Measurements from ENCODE around the gene CHPT1.

The CHPT1 gene

DNA sequence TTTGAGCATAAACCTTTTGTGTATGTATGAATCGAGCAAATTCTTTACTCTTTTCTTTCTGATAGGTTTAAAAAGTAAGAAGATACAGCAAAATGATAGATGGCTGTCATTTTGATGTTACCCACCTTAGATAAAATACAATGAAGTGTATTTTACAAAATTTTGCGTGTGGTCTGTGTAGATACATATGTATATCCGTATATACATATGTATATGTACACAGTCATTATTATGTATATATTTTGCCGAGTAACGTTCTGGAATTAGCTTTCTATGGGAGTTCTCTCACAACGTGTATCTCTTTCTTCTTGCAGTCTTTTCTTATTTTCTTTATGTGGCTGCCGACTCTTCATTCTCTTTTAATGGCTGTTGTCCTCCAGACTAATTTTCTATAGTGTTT lies 32.4 kb upstream of the CHPT1 start:
- Histone ChIP-seq H3K36me3 (ENCODE audit: low read length) (no peaks in the 10 kb centered on the region), H3K4me3 (ENCODE audit: insufficient read depth, low read length, poor library complexity, severe bottlenecking) (no peak overlapping the region), H3K9me2 (replicated peaks; ENCODE audit: insufficient read depth, low read length) (no peaks in the 10 kb centered on the region), H3K9me3 (ENCODE audit: insufficient read depth, low read length) (no peaks in the 10 kb centered on the region), H3K9ac (ENCODE audit: low read length) (no peak overlapping the region), H3K27me3 (ENCODE audit: low read length) (no peaks in the 10 kb centered on the region), H4K20me1 (ENCODE audit: low read depth, low read length) (no peaks in the 10 kb centered on the region), H3K4me2 (ENCODE audit: low read depth, low read length, poor library complexity, severe bottlenecking) (no peak overlapping the region), H2AFZ (ENCODE audit: low read depth, low read length, severe bottlenecking) (no peak overlapping the region), H3K79me2 (ENCODE audit: insufficient read depth, low read length) (no peaks in the 10 kb centered on the region), H3K27ac (ENCODE audit: low read depth, low read length) (no peak overlapping the region), H3F3A (ENCODE audit: insufficient read depth) (no peaks in the 10 kb centered on the region)
- TF ChIP-seq, protein P1, sequence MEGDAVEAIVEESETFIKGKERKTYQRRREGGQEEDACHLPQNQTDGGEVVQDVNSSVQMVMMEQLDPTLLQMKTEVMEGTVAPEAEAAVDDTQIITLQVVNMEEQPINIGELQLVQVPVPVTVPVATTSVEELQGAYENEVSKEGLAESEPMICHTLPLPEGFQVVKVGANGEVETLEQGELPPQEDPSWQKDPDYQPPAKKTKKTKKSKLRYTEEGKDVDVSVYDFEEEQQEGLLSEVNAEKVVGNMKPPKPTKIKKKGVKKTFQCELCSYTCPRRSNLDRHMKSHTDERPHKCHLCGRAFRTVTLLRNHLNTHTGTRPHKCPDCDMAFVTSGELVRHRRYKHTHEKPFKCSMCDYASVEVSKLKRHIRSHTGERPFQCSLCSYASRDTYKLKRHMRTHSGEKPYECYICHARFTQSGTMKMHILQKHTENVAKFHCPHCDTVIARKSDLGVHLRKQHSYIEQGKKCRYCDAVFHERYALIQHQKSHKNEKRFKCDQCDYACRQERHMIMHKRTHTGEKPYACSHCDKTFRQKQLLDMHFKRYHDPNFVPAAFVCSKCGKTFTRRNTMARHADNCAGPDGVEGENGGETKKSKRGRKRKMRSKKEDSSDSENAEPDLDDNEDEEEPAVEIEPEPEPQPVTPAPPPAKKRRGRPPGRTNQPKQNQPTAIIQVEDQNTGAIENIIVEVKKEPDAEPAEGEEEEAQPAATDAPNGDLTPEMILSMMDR (IDR thresholded peaks at IDR 0.05; ENCODE audit: insufficient read depth, low read length, poor library complexity, severe bottlenecking) = no peak
- TF ChIP-seq EZH2phosphoT487 (conservative IDR thresholded peaks at IDR 0.05; ENCODE audit: low read length) = no peak

GRCh38 chr12:101666052-101666728 lies 31.2 kb upstream of the CHPT1 start:
- Histone ChIP-seq H3K27ac (ENCODE audit: low read depth, low read length) (no peak overlapping the region), H3K9me3 (ENCODE audit: insufficient read depth, low read length) (no peaks in the 10 kb centered on the region), H2AFZ (ENCODE audit: low read depth, low read length, severe bottlenecking) (no peak overlapping the region), H3K4me2 (ENCODE audit: low read depth, low read length, poor library complexity, severe bottlenecking) (no peak overlapping the region), H4K20me1 (ENCODE audit: low read depth, low read length) (no peaks in the 10 kb centered on the region), H3K9me2 (replicated peaks; ENCODE audit: insufficient read depth, low read length) (no peaks in the 10 kb centered on the region), H3K9ac (ENCODE audit: low read length) (no peak overlapping the region), H3K27me3 (ENCODE audit: low read length) (no peaks in the 10 kb centered on the region), H3K4me3 (ENCODE audit: insufficient read depth, low read length, poor library complexity, severe bottlenecking) (no peak overlapping the region), H3K36me3 (ENCODE audit: low read length) (no peaks in the 10 kb centered on the region), H3F3A (ENCODE audit: insufficient read depth) (no peaks in the 10 kb centered on the region), H3K79me2 (ENCODE audit: insufficient read depth, low read length) (no peaks in the 10 kb centered on the region)
- TF ChIP-seq, protein P1 (IDR thresholded peaks at IDR 0.05; ENCODE audit: insufficient read depth, low read length, poor library complexity, severe bottlenecking) = no peak
- TF ChIP-seq EZH2phosphoT487 (conservative IDR thresholded peaks at IDR 0.05; ENCODE audit: low read length) = no peak

- Histone ChIP-seq H3K9me2 (replicated peaks; ENCODE audit: insufficient read depth, low read length) (no peaks in the 10 kb centered on the region), H3K4me2 (ENCODE audit: low read depth, low read length, poor library complexity, severe bottlenecking) (no peak overlapping the region), H3K9ac (ENCODE audit: low read length) (no peak overlapping the region), H3F3A (ENCODE audit: insufficient read depth) (no peaks in the 10 kb centered on the region), H3K9me3 (ENCODE audit: insufficient read depth, low read length) (no peaks in the 10 kb centered on the region), H3K27me3 (ENCODE audit: low read length) (no peaks in the 10 kb centered on the region), H2AFZ (ENCODE audit: low read depth, low read length, severe bottlenecking) (no peak overlapping the region), H4K20me1 (ENCODE audit: low read depth, low read length) (no peaks in the 10 kb centered on the region), H3K79me2 (ENCODE audit: insufficient read depth, low read length) (no peaks in the 10 kb centered on the region), H3K4me3 (ENCODE audit: insufficient read depth, low read length, poor library complexity, severe bottlenecking) (no peak overlapping the region), H3K36me3 (ENCODE audit: low read length) (no peaks in the 10 kb centered on the region), H3K27ac (ENCODE audit: low read depth, low read length) (no peak overlapping the region)
- TF ChIP-seq EZH2phosphoT487 (conservative IDR thresholded peaks at IDR 0.05; ENCODE audit: low read length) = no peak
- TF ChIP-seq, protein P1 (IDR thresholded peaks at IDR 0.05; ENCODE audit: insufficient read depth, low read length, poor library complexity, severe bottlenecking) = no peak
Observed at GRCh38 chr12:101667591-101667990, 29.8 kb upstream of the CHPT1 start.

Data from SU-DHL-6 (cell line).